AG04449 (cell line): Measurements from ENCODE around the gene MOCOS.

ENCODE experiments used
- CTCF ChIA-PET: fragments of 350-600 bp; formaldehyde crosslinking; extraction: SDS; loops from one replicate; lab custom pipeline; 2021; ENCODE audit warnings: antibody characterized with exemption; lab: Yijun Ruan, JAX
- POLR2A ChIA-PET: fragments of 400-600, 350-600 bp; formaldehyde crosslinking; extraction: SDS; loops from one replicate; lab custom pipeline; 2020; ENCODE audit warnings: antibody characterized with exemption, inconsistent platforms; lab: Yijun Ruan, JAX
- DNase-seq: peaks from one replicate; pipeline ENCODE4 v3.0.0-alpha.2; 2010; ENCODE audit warnings: low read depth, low spot score
- H3K4me3 ChIP-seq: 2 replicates; pipeline ENCODE4 v1.5.1; 2011; ENCODE audit warnings: low read depth, mild to moderate bottlenecking, control low read depth, low read length
- CTCF ChIP-seq: IDR thresholded peaks from one replicate; pipeline ENCODE4 v1.5.1; 2011; ENCODE audit warnings: mild to moderate bottlenecking, moderate library complexity, low read length, control low read depth, inconsistent platforms; ENCODE audit not compliant: insufficient read depth; ENCODE audit errors: missing control alignments

The MOCOS gene

GRCh38 chr18:36169938-36170337 is 17.4 kb upstream of the MOCOS start:
- CTCF ChIA-PET = no interaction called here
- POLR2A ChIA-PET = no interaction called here
- no peak overlapping the region for H3K4me3 ChIP-seq
- no peak for TF ChIP-seq CTCF
- no peak for DNase-seq

GRCh38 chr18:36175481-36175880 is 11.8 kb upstream of the MOCOS start:
- no peak for DNase-seq
- no peak overlapping the region for H3K4me3 ChIP-seq
- CTCF ChIA-PET = no interaction called here
- TF ChIP-seq CTCF = no peak
- POLR2A ChIA-PET = no interaction called here

- DNase-seq = no peak
- ChIA-PET CTCF (no interaction called here), POLR2A (no interaction called here)
- no peak overlapping the region for H3K4me3 ChIP-seq
- no peak for TF ChIP-seq CTCF
Observed at GRCh38 chr18:36176177-36176584, 11.1 kb upstream of the MOCOS start.

- ChIA-PET CTCF (no interaction called here), POLR2A (no interaction called here)
- no peak for TF ChIP-seq CTCF
- no peak overlapping the region for H3K4me3 ChIP-seq
- no peak for DNase-seq
Observed at GRCh38 chr18:36176711-36177110, 10.6 kb upstream of the MOCOS start.

GRCh38 chr18:36177913-36178312 is 9.4 kb upstream of the MOCOS start:
- no peak for TF ChIP-seq CTCF
- DNase-seq = no peak
- POLR2A ChIA-PET = no interaction called here
- H3K4me3 ChIP-seq = no peak overlapping the region
- CTCF ChIA-PET = no interaction called here

GRCh38 chr18:36179562-36180355 is 7.5 kb upstream of the MOCOS start:
- no peak for DNase-seq
- TF ChIP-seq CTCF = no peak
- POLR2A ChIA-PET = no interaction called here
- H3K4me3 ChIP-seq = no peak overlapping the region
- CTCF ChIA-PET = interaction anchor here (0.7 kb wide), 1 partner anchor 29 kb away, joined by 3 read pairs; no protein-coding TSS in a partner anchor
